ENCODE data around the gene TOMM6.

The TOMM6 gene

GRCh38 chr6:41787219-41787917 lies at the start of gene TOMM6:
Gene TOMM6, plus strand, starts transcription at chr6:41787694. Its CDS starts 4 bp downstream, at chr6:41787698.
- DNase-seq, result peak; percentile 91

GRCh38 chr6:41739041-41739440 lies 48.5 kb upstream of the TOMM6 start:
- no peak for DNase-seq

- no peak for DNase-seq
These were observed 46.9 kb upstream of the TOMM6 start for GRCh38 chr6:41740366-41741162.

- DNase-seq, result no peak
These were observed 45.6 kb upstream of the TOMM6 start for GRCh38 chr6:41741625-41742490.

- DNase-seq, result no peak
These were observed 43.9 kb upstream of the TOMM6 start for GRCh38 chr6:41743406-41744235.

- DNase-seq, result no peak
These were observed 43.2 kb upstream of the TOMM6 start for GRCh38 chr6:41744236-41744787.

- DNase-seq, result no peak
These were observed 41.4 kb upstream of the TOMM6 start for GRCh38 chr6:41746107-41746506.

GRCh38 chr6:41747256-41748101 lies 40.0 kb upstream of the TOMM6 start, which contains the start of gene PGC:
Gene PGC, minus strand, starts transcription at chr6:41747397. Its CDS starts 63 bp downstream, at chr6:41747334.
- no peak for DNase-seq

GRCh38 chr6:41748102-41748477 lies 39.4 kb upstream of the TOMM6 start:
- DNase-seq, result no peak

- no peak for DNase-seq
These were observed 39.0 kb upstream of the TOMM6 start for GRCh38 chr6:41748542-41748941.

GRCh38 chr6:41750374-41750773 lies 37.1 kb upstream of the TOMM6 start:
- no peak for DNase-seq

- DNase-seq, result no peak
These were observed 31.6 kb upstream of the TOMM6 start for GRCh38 chr6:41755895-41756294.

GRCh38 chr6:41756354-41756753 lies 31.1 kb upstream of the TOMM6 start:
- DNase-seq, result no peak

- DNase-seq, result no peak
These were observed 30.2 kb upstream of the TOMM6 start for GRCh38 chr6:41757271-41757670.

- no peak for DNase-seq
These were observed 29.4 kb upstream of the TOMM6 start for GRCh38 chr6:41757931-41758640.

GRCh38 chr6:41758641-41759035 lies 28.9 kb upstream of the TOMM6 start:
- DNase-seq, result no peak

GRCh38 chr6:41759106-41759904 lies 28.2 kb upstream of the TOMM6 start:
- DNase-seq, result no peak

- DNase-seq, result no peak
These were observed 27.5 kb upstream of the TOMM6 start for GRCh38 chr6:41759905-41760579.

GRCh38 chr6:41763470-41763869 lies 24.0 kb upstream of the TOMM6 start:
- no peak for DNase-seq
